GM21717 (cell line): Measurements from ENCODE around the gene RASA1.

Experiments used
- ATAC-seq: cut with Tn5 transposase; IDR thresholded peaks from one replicate; pipeline ENCODE4 v1.9.1; 2021; ENCODE audit warnings: mild to moderate bottlenecking, moderate library complexity; ENCODE audit not compliant: unreplicated experiment

RASA1 gene

GRCh38 chr5:87400305-87400899 lies 132.7 kb downstream of the RASA1 start:
- peak; percentile 65 for ATAC-seq

- ATAC-seq, result no peak
Observed at GRCh38 chr5:87401626-87402025, 133.9 kb downstream of the RASA1 start.

DNA sequence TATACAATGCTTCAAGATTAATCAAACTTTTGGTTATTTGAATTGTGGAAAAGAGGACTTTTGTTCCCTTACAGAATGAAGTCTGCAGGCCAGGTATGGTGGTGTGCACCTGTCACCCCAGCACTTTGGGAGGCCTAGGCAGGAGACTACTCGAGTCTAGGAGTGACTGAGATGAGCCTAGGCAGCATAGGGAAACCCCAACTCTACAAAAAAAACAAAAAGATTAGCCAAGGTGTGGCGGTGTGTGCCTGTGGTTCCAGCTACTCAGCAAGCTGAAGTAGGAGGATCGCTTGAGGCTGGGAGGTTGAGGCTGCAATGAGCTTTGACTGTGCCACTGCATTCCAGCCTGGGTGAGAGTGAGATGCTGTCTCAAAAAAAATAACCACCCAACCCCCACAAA lies 135.7 kb downstream of the RASA1 start:
- no peak for ATAC-seq

DNA sequence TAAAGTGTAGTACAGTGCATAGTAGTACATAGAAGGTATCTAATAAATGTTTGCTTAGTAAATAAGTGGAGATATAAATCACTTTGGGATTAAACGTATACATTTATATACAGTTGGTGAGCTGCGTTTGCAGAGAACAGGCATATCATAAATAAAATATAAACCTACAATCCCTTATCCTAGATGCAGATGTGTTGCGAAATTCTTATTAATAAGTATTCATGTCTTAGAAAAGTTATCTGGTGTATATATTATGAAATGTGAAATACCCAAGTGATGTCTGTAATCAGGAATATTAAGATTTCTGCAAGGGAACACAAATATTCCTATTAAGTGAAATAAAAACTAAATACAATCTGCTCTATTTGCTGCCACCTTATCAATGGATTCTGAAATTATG lies 136.2 kb downstream of the RASA1 start:
- ATAC-seq, result no peak

DNA sequence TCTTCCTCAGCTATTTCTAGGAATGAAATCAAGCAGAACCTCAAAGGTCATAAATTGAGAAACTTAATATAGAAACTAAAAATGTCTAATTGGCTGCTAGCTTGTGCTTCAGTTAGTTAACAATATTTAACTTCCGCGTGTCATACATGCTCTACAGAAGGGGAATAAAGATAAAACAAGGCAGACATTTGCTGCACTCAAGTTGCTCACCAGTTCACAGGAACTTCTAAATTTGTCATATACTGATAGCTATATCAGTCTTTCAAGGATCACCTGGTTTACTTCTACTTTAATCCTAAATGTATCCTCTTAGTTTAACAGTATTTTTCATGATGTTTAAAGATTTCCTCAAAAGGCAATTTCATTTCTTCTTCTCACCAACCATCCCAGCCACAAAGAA lies 136.7 kb downstream of the RASA1 start:
- no peak for ATAC-seq

DNA sequence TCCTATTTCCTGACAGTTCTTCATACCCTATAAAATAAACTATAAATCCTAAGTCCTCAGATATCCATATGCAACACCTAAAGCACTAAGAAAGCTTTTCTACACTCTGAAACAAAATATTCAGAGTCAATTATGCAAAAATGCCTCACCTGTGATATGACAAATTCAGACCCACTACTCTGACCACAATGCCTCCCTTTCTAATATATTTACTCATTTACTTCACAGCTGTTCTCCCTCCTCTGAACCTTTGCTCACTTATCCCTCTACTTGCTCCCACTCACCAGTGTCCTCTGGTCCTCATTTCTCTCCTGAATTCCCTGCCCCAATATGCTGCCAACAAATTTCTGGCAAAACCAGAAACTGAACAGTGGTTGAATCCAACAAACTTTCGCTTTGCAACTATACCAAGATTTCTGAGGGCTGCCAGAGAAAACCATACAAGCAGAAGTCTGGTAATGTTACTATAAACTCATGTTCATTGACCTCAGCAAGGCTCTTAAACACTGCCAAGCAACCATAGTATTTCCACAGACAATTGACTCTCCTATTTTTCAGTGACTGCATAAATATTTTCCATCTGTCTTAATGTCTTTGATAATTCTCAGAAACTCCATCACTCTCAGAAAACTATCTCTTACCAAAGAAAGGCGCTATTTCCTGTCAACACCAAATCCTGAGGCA lies 137.9 kb downstream of the RASA1 start:
- ATAC-seq, result no peak

GRCh38 chr5:87408204-87408603 lies 140.5 kb downstream of the RASA1 start:
- no peak for ATAC-seq

GRCh38 chr5:87410931-87411330 lies 143.2 kb downstream of the RASA1 start:
- no peak for ATAC-seq

GRCh38 chr5:87411586-87411972 lies 143.9 kb downstream of the RASA1 start:
- no peak for ATAC-seq

DNA sequence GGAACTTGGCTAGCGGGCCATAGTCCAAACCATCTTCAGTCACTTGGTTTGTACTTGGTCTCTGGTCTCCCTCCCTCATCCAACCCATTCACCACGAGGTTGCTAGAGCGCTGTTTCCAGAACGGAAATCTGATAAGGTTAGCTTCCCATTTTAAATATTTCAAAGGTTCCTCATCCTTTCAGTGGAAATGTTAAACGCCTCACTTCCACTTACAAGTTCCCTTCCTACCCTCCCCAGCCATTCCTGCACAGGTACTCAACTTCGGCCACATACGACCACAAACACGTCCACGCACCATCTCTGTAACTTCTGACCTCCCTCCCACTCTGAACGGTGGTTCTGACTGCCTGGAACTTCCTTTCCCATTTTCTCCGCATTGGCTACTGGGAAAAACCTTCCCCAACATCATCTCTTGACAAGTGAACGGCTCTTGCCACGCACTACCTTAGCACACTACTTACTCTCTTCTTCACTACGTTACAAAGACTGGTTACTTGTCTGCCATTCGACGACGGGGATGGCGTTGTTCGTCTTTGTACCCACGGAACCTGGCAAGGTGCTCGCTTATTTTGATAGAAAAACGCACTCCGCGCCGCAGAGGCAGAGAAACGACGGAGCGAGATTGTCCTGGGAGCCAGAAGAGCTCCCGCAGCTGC lies 144.4 kb downstream of the RASA1 start:
- ATAC-seq, result peak; percentile 31

- peak; percentile 100 for ATAC-seq
Observed at GRCh38 chr5:87412630-87413342, 145.1 kb downstream of the RASA1 start, which contains the start of gene CCNH. TSS of gene CCNH (minus strand) at chr5:87412930. CDS start at chr5:87412794, 136 bp downstream.

DNA sequence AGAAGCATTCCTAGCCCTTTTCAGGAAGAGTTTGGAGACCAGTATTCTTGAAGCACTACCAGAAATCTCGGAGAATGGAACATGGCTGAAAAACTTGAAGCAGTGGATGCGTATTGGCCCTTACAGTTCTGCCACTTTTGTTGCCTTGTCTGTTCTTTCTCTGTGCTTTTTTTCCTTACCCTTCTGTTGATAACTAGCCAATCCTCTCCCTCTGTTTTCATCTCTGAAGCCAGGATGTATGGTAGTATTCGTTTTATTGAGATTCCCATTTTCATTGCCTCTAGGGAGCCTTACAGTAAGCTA lies 145.6 kb downstream of the RASA1 start:
- no peak for ATAC-seq

- ATAC-seq, result no peak
Observed at GRCh38 chr5:87418506-87418905, 150.8 kb downstream of the RASA1 start.

GRCh38 chr5:87421307-87421706 lies 153.6 kb downstream of the RASA1 start:
- ATAC-seq, result no peak

DNA sequence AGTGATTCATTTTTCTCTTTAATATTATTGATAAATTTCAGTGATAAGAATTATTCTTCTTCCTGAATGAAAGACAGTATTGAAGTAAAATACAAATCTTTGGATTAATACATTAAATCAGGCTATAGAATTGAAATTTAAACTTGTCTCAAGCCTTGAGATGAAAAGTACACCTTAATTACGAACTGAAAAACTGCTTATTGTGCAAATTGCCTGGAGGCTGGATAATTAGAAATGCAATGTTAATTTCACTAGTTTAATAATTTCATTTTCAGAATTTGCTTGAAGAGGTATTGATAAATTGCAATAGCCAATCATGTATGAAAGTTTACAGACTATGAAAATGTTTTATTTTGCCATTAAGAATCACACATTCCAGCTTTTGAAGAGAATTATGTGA lies 156.1 kb downstream of the RASA1 start:
- ATAC-seq, result no peak

DNA sequence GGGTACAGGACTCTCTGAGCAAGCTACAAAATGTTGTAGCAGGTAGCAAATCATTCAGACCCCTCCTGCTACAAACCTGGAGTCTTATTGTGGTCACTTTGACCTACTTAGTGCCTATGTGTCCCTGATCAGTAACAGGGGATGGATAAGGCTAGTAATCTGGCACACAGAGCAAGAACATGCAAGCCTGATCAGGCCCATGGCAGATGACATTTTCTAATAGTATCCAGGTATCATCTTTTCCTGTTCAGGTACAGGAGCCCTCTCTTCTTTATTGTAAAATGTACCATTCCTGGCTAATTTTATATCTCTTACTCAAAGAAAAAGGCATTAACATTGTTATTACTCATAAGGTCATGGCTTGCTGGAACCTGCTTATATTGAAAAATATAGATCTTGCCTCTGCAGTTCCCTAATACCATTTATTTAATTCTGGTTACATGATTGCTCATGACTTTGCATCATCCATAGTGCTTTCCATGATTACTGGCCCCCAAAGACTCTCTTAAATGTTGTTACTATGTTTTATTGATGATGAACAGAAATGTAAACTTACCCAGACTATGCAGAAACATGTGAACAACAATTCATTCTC lies 163.3 kb downstream of the RASA1 start:
- no peak for ATAC-seq

- ATAC-seq, result no peak
Observed at GRCh38 chr5:87432460-87432859, 164.8 kb downstream of the RASA1 start.

DNA sequence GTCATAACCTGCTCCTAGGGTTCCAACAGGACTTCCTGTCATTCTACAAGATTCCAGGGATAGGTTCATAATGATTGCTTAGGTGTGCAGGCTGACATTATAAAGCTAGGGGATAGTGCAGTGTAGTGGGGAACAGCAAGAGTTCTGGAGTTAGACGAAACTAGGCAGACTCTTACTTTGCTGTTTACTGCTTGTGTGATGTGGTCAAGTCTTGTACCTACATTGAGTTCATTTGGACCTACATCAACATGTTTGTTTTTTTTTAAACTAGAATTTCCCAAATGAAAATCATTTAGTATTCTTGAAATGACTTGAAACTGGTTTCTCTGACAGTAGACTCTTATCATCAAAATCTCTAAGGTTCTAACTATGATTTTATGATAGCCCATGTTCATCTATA lies 166.3 kb downstream of the RASA1 start:
- ATAC-seq, result no peak

GRCh38 chr5:87434461-87434860 lies 166.8 kb downstream of the RASA1 start:
- ATAC-seq, result no peak

GRCh38 chr5:87435144-87435694 lies 167.5 kb downstream of the RASA1 start:
- no peak for ATAC-seq

DNA sequence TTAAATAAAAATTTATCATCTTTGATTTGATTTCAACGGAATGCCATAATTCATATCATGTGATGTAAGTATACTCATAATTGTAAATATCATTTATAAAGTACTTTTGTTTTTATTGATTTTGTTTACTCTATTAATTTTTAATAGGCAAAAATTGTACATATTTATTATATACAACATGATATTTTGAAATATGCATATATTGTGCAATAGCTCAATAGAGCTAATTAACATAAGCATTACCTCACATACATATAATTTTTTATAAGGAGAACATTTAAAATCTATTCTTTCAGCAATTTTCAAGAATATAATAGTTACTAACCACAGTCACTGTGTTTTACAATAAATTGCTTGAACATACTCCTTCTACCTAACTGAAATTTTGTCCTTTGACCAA lies 170.0 kb downstream of the RASA1 start:
- no peak for ATAC-seq
